IMR-90 (cell line): ENCODE measurements around the gene KY. TPM values are rescaled to one million over a fixed set of nuclear protein-coding genes. Genes with fewer than 3 reads are reported as not detected.

Source experiments
- ATAC-seq: fragments of 200-7000 bp; cut with Tn5 transposase; 2 replicates; pipeline ENCODE4 v1.9.1; 2020; ENCODE audit warnings: low read depth, mild to moderate bottlenecking, moderate library complexity
- BruUV-seq: library from RNA; stranded (reverse); fragments of 400-500 nt; replicated peaks from 2 replicates; lab custom pipeline; 2021; lab: Mats Ljungman, UMichigan
- CTCF ChIA-PET: fragments of 300-600 bp; formaldehyde crosslinking; extraction: SDS; loops from one replicate; lab custom pipeline; 2021; ENCODE audit warnings: antibody characterized with exemption; lab: Yijun Ruan, JAX
- POLR2A ChIA-PET: fragments of 300-600 bp; sonication (Branson Sonifier 250); formaldehyde crosslinking; loops from one replicate; lab custom pipeline; 2022; ENCODE audit warnings: antibody characterized with exemption; ENCODE audit not compliant: unreplicated experiment; lab: Charles Lee
- DNase-seq: peaks from one replicate; pipeline ENCODE4 v3.0.0; 2013
- H2AFZ ChIP-seq: replicated peaks from 2 replicates; pipeline ENCODE3; 2013; ENCODE audit warnings: low read length, mild to moderate bottlenecking; ENCODE audit not compliant: poor library complexity
- H2AK5ac ChIP-seq: 2 replicates; pipeline ENCODE4 v1.6.1; 2013; ENCODE audit warnings: low read depth, low read length, inconsistent platforms
- H2AK9ac ChIP-seq: replicated peaks from 2 replicates; pipeline ENCODE3; 2013; ENCODE audit warnings: mild to moderate bottlenecking, low read depth, low read length, moderate library complexity; ENCODE audit not compliant: poor library complexity
- H2BK120ac ChIP-seq: 2 replicates; pipeline ENCODE4 v1.6.1; 2013; ENCODE audit warnings: low read depth, low read length, inconsistent platforms
- H2BK15ac ChIP-seq: 3 replicates; pipeline ENCODE4 v1.6.1; 2013; ENCODE audit warnings: low read depth, low read length, inconsistent platforms
- H2BK20ac ChIP-seq: 2 replicates; pipeline ENCODE4 v1.6.1; 2013; ENCODE audit warnings: low read depth, mild to moderate bottlenecking, inconsistent platforms, low read length, moderate library complexity
- H2BK5ac ChIP-seq: 2 replicates; pipeline ENCODE4 v1.6.1; 2013; ENCODE audit warnings: mild to moderate bottlenecking, low read depth, low read length, inconsistent platforms; ENCODE audit not compliant: poor library complexity, severe bottlenecking
- H3K14ac ChIP-seq: replicated peaks from 2 replicates; pipeline ENCODE4 v1.6.1; 2013; ENCODE audit warnings: low read depth, low read length, inconsistent platforms
- H3K18ac ChIP-seq: 2 replicates; pipeline ENCODE4 v1.6.1; 2013; ENCODE audit warnings: low read depth, low read length, control low read depth
- H3K23ac ChIP-seq: 2 replicates; pipeline ENCODE4 v1.6.1; 2013; ENCODE audit warnings: low read depth, low read length, inconsistent platforms
- H3K27ac ChIP-seq: 2 replicates; pipeline ENCODE4 v1.5.1; 2013; ENCODE audit warnings: mild to moderate bottlenecking, control low read depth, low read length; ENCODE audit not compliant: insufficient read depth
- H3K27me3 ChIP-seq: 2 replicates; pipeline ENCODE4 v1.6.1; 2013; ENCODE audit warnings: low read length; ENCODE audit not compliant: control insufficient read depth, insufficient read depth
- H3K36me3 ChIP-seq: 2 replicates; pipeline ENCODE4 v1.6.1; 2013; ENCODE audit warnings: low read length, mixed read lengths; ENCODE audit not compliant: control insufficient read depth, insufficient read depth
- H3K4ac ChIP-seq: 2 replicates; pipeline ENCODE4 v1.6.1; 2013; ENCODE audit warnings: low read depth, low read length, inconsistent platforms
- H3K4me1 ChIP-seq: 2 replicates; pipeline ENCODE4 v1.6.1; 2013; ENCODE audit warnings: low read length, mixed read lengths; ENCODE audit not compliant: control insufficient read depth, insufficient read depth
- H3K4me2 ChIP-seq: 2 replicates; pipeline ENCODE4 v1.6.1; 2013; ENCODE audit warnings: low read depth, mild to moderate bottlenecking, control low read depth, low read length, moderate library complexity
- H3K4me3 ChIP-seq: 2 replicates; pipeline ENCODE4 v1.5.1; 2013; ENCODE audit warnings: low read depth, mild to moderate bottlenecking, control low read depth, low read length, moderate library complexity; ENCODE audit not compliant: insufficient read depth
- H3K56ac ChIP-seq: 2 replicates; pipeline ENCODE4 v1.6.1; 2013; ENCODE audit warnings: low read length, inconsistent platforms; ENCODE audit not compliant: insufficient read depth; ENCODE audit errors: extremely low read depth
- H3K79me1 ChIP-seq, 2 experiments: 2 replicates each; pipeline ENCODE4 v1.6.1; 2013; ENCODE audit warnings: low read length in 2 of 2, inconsistent platforms in 1 of 2, low read depth in 1 of 2
- H3K9ac ChIP-seq: 2 replicates; pipeline ENCODE4 v1.6.1; 2013; ENCODE audit warnings: low read depth, low read length, control low read depth
- H3K9me1 ChIP-seq: 2 replicates; pipeline ENCODE4 v1.6.1; 2013; ENCODE audit warnings: low read length, inconsistent platforms; ENCODE audit not compliant: insufficient read depth
- H3K9me3 ChIP-seq: 2 replicates; pipeline ENCODE4 v1.6.1; 2013; ENCODE audit warnings: low read length; ENCODE audit not compliant: control insufficient read depth, insufficient read depth
- H4K20me1 ChIP-seq: 2 replicates; pipeline ENCODE4 v1.6.1; 2013; ENCODE audit warnings: low read length, inconsistent platforms; ENCODE audit not compliant: insufficient read depth
- H4K5ac ChIP-seq: 2 replicates; pipeline ENCODE4 v1.6.1; 2013; ENCODE audit warnings: mild to moderate bottlenecking, low read depth, low read length, control low read depth
- H4K8ac ChIP-seq, 2 experiments: 2 replicates each; pipeline ENCODE4 v1.6.1; 2013; ENCODE audit warnings: low read depth in 2 of 2, low read length in 2 of 2, control low read depth in 1 of 2, inconsistent platforms in 1 of 2
- H4K91ac ChIP-seq: 2 replicates; pipeline ENCODE4 v1.6.1; 2013; ENCODE audit warnings: low read depth, low read length, inconsistent platforms; ENCODE audit not compliant: insufficient read depth
- CHD1 ChIP-seq: IDR thresholded peaks from 2 replicates; pipeline ENCODE4 v1.6.1; 2012; ENCODE audit warnings: low read depth, low read length, improper control_type of control experiment
- ELK1 ChIP-seq: fragments of 150-350 bp; IDR thresholded peaks from 2 replicates; pipeline ENCODE4 v1.6.1; 2016; ENCODE audit warnings: low read depth, mild to moderate bottlenecking, low read length, moderate library complexity, borderline replicate concordance
- POLR2A ChIP-seq: IDR thresholded peaks from 2 replicates; pipeline ENCODE4 v1.6.1; 2012; ENCODE audit warnings: mild to moderate bottlenecking, low read depth, low read length
- USF2 ChIP-seq: fragments of 150-350 bp; IDR thresholded peaks from 2 replicates; pipeline ENCODE4 v1.6.1; 2017; ENCODE audit warnings: mild to moderate bottlenecking, antibody characterized with exemption, low read length, low read depth
- WGBS, 2 experiments: methylation state at CpG; one replicate each; pipeline versions ENCODE4 v1.1.5 to v1.1.7; 2013; ENCODE audit warnings: missing lambda C conversion rate in 2 of 2; ENCODE audit not compliant: insufficient read length in 1 of 2; ENCODE audit errors: extremely low coverage in 2 of 2; 5-methylcytosine and 5-hydroxymethylcytosine counted together
- dilution Hi-C: fragments of 300-500 bp; cut with HindIII; formaldehyde crosslinking; loops from one replicate; pipeline ENCODE4 v1.14.3; 2018; ENCODE audit warnings: low sequenced_read_pairs; ENCODE audit not compliant: unreplicated experiment
- in situ Hi-C: fragments of 300-500 bp; cut with MboI; formaldehyde crosslinking; loops from 3 replicates; pipeline ENCODE4 v1.14.3; 2019; ENCODE audit warnings: low sequenced_read_pairs, inconsistent platforms, mixed read lengths
- intact Hi-C: fragments of 100-400 bp; cut with micrococcal nuclease; formaldehyde crosslinking; loops from 2 replicates; pipeline ENCODE4 v1.10.0; 2022
- polyA plus RNA-seq, 3 experiments: library from polyadenylated mRNA; depleted of rRNA; stranded (reverse); fragments of >200 nt; gene quantifications; 2 replicates each; pipeline ENCODE4 v1.2.3, GENCODE V29; 2012; ENCODE audit warnings: low replicate concordance in 1 of 3
- total RNA-seq: library from RNA; depleted of rRNA; stranded (reverse); fragments of >200 nt; gene quantifications from 2 replicates; pipeline ENCODE4 v1.2.3, GENCODE V29; 2012
- TF ChIP-seq, protein P1 (sequence below): conservative IDR thresholded peaks from 2 replicates; pipeline ENCODE4 v1.5.1; 2012; ENCODE audit warnings: mild to moderate bottlenecking, low read depth, low read length, improper control_type of control experiment

Gene KY
- total and polyA plus RNA-seq, 2 of the 4 experiments (the other 2 are of a cell fraction) = under 0.01 to 0.09 TPM

DNA sequence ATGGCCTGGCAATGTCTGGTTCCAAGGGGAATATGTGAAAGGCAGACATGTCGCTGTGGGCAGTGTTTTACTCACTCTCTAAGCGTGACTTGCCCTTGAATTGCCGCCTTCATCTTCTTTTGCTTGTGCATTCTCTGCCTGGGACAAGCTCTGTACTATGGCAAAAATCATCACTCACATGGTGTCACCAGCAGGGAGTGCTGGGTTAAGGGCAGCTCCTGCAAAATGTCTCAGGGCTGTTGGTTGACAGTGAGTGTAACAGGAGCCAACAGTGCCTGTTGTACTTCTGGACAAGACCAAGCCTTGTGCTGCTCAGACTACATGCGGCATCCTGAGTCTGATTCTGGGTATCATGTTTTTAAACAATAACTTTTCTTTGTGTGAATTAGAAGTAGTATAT lies 45.3 kb upstream of the KY start:
- Histone ChIP-seq H4K8ac (no peak overlapping the region), H3K79me1 (no peaks in the 10 kb centered on the region), H2BK120ac (no peak overlapping the region), H3K18ac (no peak overlapping the region), H2AK9ac (no peak overlapping the region), H3K14ac (no peak overlapping the region), H3K36me3 (no peaks in the 10 kb centered on the region), H2BK20ac (no peak overlapping the region), H3K56ac (no peak overlapping the region), H3K9me1 (no peaks in the 10 kb centered on the region), H3K4ac (no peak overlapping the region), H4K20me1 (no peaks in the 10 kb centered on the region), H3K27ac (no peak overlapping the region), H3K27me3 (peaks cover 10% of the 10 kb centered on the region), H3K9me3 (no peaks in the 10 kb centered on the region), H4K5ac (no peak overlapping the region), H3K9ac (no peak overlapping the region), H2AK5ac (no peak overlapping the region), H3K4me2 (no peak overlapping the region), H3K4me1 (no peaks in the 10 kb centered on the region), H3K4me3 (no peak overlapping the region), H4K91ac (no peak overlapping the region), H2BK15ac (no peak overlapping the region), H3K23ac (no peak overlapping the region), H2BK5ac (no peak overlapping the region), H2AFZ (no peak overlapping the region)
- in situ Hi-C loops = no loop called here
- dilution Hi-C loops = no loop called here
- DNase-seq = no peak
- ChIA-PET CTCF (no interaction called here), POLR2A (no interaction called here)
- no TSS peak for BruUV-seq
- ATAC-seq = no peak
- intact Hi-C loops = no loop called here
- WGBS, 2 experiments = 100% methylated on average over 1 of the region's 4 CpGs; no CpG with 5 or more reads in 1 of the 2 experiments
- no peak for TF ChIP-seq ELK1
- TF ChIP-seq USF2 = no peak
- TF ChIP-seq POLR2A = no peak
- TF ChIP-seq CHD1 = no peak
- TF ChIP-seq, protein P1, sequence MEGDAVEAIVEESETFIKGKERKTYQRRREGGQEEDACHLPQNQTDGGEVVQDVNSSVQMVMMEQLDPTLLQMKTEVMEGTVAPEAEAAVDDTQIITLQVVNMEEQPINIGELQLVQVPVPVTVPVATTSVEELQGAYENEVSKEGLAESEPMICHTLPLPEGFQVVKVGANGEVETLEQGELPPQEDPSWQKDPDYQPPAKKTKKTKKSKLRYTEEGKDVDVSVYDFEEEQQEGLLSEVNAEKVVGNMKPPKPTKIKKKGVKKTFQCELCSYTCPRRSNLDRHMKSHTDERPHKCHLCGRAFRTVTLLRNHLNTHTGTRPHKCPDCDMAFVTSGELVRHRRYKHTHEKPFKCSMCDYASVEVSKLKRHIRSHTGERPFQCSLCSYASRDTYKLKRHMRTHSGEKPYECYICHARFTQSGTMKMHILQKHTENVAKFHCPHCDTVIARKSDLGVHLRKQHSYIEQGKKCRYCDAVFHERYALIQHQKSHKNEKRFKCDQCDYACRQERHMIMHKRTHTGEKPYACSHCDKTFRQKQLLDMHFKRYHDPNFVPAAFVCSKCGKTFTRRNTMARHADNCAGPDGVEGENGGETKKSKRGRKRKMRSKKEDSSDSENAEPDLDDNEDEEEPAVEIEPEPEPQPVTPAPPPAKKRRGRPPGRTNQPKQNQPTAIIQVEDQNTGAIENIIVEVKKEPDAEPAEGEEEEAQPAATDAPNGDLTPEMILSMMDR = no peak
